Measurements from ENCODE around the gene PHLDB2. TPM values are rescaled to one million over a fixed set of nuclear protein-coding genes. Genes with fewer than 3 reads are reported as not detected.

Gene PHLDB2
- total and polyA plus RNA-seq, 2 of the 13 experiments (the other 11 are each of a cell fraction or from before 2014, with no cell fraction given): 8.4 to 23.6 TPM

- H4K20me1 ChIP-seq (ENCODE audit: insufficient read depth, low read length): no peaks in the 10 kb centered on the region
- no peak for FAIRE-seq
- H2AFZ ChIP-seq (ENCODE audit: low read length): no peak overlapping the region
- no peaks in the 10 kb centered on the region for H3K4me1 ChIP-seq (ENCODE audit: insufficient read depth, low read length)
- in situ Hi-C loops (cut with HindIII; ENCODE audit: extremely low pct_ligation_motif_present, low pct_unique_long_range_greater_than_20kb) (loop anchor here (5.0 kb wide), 1 partner anchor 256 kb away; no protein-coding TSS in a partner anchor), intact Hi-C loops (cut with micrococcal nuclease; ENCODE audit: unreplicated experiment) (no loop called here)
- 86% methylated on average over 3 of the region's 3 CpGs for WGBS (ENCODE audit: low lambda C conversion rate)
- no peak overlapping the region for H3K27ac ChIP-seq (ENCODE audit: extremely low read length, insufficient read depth, low read length)
- H3K4me2 ChIP-seq (ENCODE audit: low read depth, low read length): no peak overlapping the region
- no peak overlapping the region for H3K4me3 ChIP-seq (replicated peaks in 1 of 3; ENCODE audit: insufficient read depth in 1 of 3, low read depth in 2 of 3, low read length in 3 of 3)
- no peak for ATAC-seq
- TF ChIP-seq SP4 (CRISPR knock-in tag; IDR thresholded peaks at IDR 0.05): no peak
- TF ChIP-seq DR1 (CRISPR knock-in tag; IDR thresholded peaks at IDR 0.05): no peak
- TF ChIP-seq ZNF17 (CRISPR knock-in tag; IDR thresholded peaks at IDR 0.05): no peak
- TF ChIP-seq ZUFSP (CRISPR knock-in tag; IDR thresholded peaks at IDR 0.05; ENCODE audit: borderline replicate concordance): no peak
- no peak for TF ChIP-seq PRPF4 (IDR thresholded peaks at IDR 0.05; ENCODE audit: low read depth, low read length, poor library complexity, severe bottlenecking)
- no peak for TF ChIP-seq WIZ (CRISPR knock-in tag; IDR thresholded peaks at IDR 0.05)
- POLR2A ChIA-PET: no interaction called here
- H3K9ac ChIP-seq (ENCODE audit: insufficient read depth, low read depth, low read length): no peak overlapping the region
- DNase-seq (ENCODE audit: low spot score): no peak
- H3K36me3 ChIP-seq (replicated peaks in 1 of 2; ENCODE audit: control insufficient read depth in 1 of 2, insufficient read depth in 2 of 2, low read length in 2 of 2): peaks cover 0 to 4% of the 10 kb centered on the region in 2 experiments; a peak in 3 of 5 replicates
- H3K9me3 ChIP-seq (ENCODE audit: low read length): no peaks in the 10 kb centered on the region
- BruUV-seq (replicated peaks): no TSS peak
- CTCF ChIA-PET (ENCODE audit: low intra/inter-chr PET ratio, low total read pairs): no interaction called here
- no peaks in the 10 kb centered on the region for H3K27me3 ChIP-seq (ENCODE audit: control insufficient read depth in 1 of 2, insufficient read depth in 2 of 2, low read length in 2 of 2)
- no peaks in the 10 kb centered on the region for H3K79me2 ChIP-seq (ENCODE audit: insufficient read depth, low read length)
These were observed 113.8 kb downstream of the PHLDB2 start for GRCh38 chr3:111972891-111973290.

GRCh38 chr3:111975131-111975530, 116.1 kb downstream of the PHLDB2 start:
- Histone ChIP-seq H3K36me3 (replicated peaks in 1 of 2; ENCODE audit: control insufficient read depth in 1 of 2, insufficient read depth in 2 of 2, low read length in 2 of 2) (no peaks in the 10 kb centered on the region), H3K4me1 (ENCODE audit: insufficient read depth, low read length) (peaks cover under 1% of the 10 kb centered on the region; the same call in 1 of the 2 replicates), H3K9me3 (ENCODE audit: low read length) (no peaks in the 10 kb centered on the region), H3K4me2 (ENCODE audit: low read depth, low read length) (no peak overlapping the region), H3K9ac (ENCODE audit: insufficient read depth, low read depth, low read length) (no peak overlapping the region), H3K27me3 (ENCODE audit: control insufficient read depth in 1 of 2, insufficient read depth in 2 of 2, low read length in 2 of 2) (no peaks in the 10 kb centered on the region), H4K20me1 (ENCODE audit: insufficient read depth, low read length) (no peaks in the 10 kb centered on the region), H3K4me3 (replicated peaks in 1 of 3; ENCODE audit: insufficient read depth in 1 of 3, low read depth in 2 of 3, low read length in 3 of 3) (no peak overlapping the region), H2AFZ (ENCODE audit: low read length) (no peak overlapping the region), H3K27ac (ENCODE audit: extremely low read length, insufficient read depth, low read length) (no peak overlapping the region), H3K79me2 (ENCODE audit: insufficient read depth, low read length) (peaks cover 11% of the 10 kb centered on the region)
- ATAC-seq (no peak), FAIRE-seq (no peak), DNase-seq (ENCODE audit: low spot score) (no peak)
- peak; percentile 49; the same call in 1 of the 2 replicates for TF ChIP-seq CEBPB (IDR thresholded peaks at IDR 0.05; ENCODE audit: borderline replicate concordance, low read depth, low read length)
- no peak for TF ChIP-seq ZNF354B (CRISPR knock-in tag; IDR thresholded peaks at IDR 0.05)
- no peak for TF ChIP-seq RELA (CRISPR knock-in tag; IDR thresholded peaks at IDR 0.05)
- BruUV-seq (replicated peaks): no TSS peak
- intact Hi-C loops (cut with micrococcal nuclease; ENCODE audit: unreplicated experiment): no loop called here
- WGBS (ENCODE audit: low lambda C conversion rate): 93% methylated on average over 2 of the region's 2 CpGs
- ChIA-PET POLR2A (no interaction called here), CTCF (ENCODE audit: low intra/inter-chr PET ratio, low total read pairs) (no interaction called here)
- in situ Hi-C loops (cut with HindIII; ENCODE audit: extremely low pct_ligation_motif_present, low pct_unique_long_range_greater_than_20kb): no loop called here
